ENCODE data around the gene TBC1D5.

DNA sequence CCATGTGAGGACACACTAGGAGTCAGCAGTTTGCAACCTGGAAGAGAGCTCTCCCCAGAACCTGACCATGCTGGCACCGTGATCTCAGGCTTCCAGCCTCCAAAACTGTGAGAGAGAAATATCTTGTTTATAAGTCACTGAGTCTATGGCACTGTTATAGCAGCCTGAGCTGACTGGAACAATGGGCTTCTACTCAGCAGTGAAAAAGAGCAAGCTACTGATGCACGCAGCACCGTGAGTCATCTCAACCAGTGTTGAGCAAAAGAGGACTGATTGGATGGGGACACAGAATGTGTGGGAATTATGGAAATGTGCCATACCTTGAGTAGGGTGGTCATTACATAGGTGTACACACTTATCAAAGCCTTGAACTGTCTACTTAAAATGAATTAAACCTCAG is 627.2 kb downstream of the TBC1D5 start:
- no peak for TF ChIP-seq CTCF (IDR thresholded peaks at IDR 0.05)
- TF ChIP-seq POLR2A (IDR thresholded peaks at IDR 0.05) = no peak
